HG02678 (cell line): ENCODE measurements around the gene NPC1.
"Not testable (repeated sequence)": the region's sequence is repeated elsewhere in the genome, so short reads cannot be mapped to it uniquely, and the experiment has no call there.

ENCODE experiments used
- ATAC-seq: cut with Tn5 transposase; IDR thresholded peaks from one replicate; pipeline ENCODE4 v1.9.1; 2021; ENCODE audit warnings: mild to moderate bottlenecking, moderate library complexity; ENCODE audit not compliant: unreplicated experiment

Gene NPC1

DNA sequence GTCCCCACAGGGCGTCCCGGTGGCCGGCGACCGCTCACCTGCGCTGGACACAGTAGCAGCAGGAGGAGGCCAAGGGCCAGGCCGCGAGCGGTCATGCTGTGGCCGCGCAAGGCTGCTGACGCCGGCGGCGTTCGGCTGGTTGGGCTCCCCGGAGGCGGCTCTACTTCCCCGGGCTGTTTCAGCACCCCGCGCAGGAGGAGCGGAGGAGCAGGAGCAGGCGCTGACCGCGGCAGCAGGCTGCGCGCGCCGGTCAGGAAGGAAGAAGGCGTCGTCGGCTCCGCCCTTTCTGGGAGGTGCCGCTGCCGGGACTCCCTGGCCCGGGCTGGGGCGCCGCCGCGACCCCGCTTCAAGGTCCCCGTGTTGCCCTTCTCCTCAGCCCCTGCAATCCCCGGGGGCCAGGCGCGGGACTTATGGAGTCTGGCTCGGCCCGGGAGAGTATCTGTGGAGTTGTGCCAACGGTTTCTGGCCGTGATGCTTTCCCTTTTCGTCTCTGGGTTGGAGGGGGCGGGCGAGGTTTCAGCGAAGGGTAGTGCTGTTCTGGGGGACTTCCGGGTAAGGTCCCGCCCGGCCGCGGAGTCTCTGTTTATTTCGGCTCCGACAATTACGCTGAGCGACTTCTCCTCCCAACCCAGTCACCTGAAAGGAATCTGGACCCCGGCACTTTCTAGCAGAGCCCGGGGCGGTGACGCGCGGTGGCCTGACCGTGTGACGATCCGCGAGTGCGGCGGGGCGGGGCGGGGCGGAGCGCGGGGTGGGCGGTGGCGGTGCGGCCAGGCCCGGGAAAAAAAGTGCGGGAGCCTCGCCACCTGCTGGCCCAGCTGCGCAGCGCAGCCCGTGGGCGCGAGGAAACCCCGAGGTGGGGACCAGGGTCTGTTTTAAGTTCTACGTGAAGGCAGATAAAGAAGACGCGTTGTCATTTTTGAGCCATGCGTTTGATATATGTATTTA lies at the start of gene NPC1:
Gene NPC1 (minus strand): TSS at position 258 of the 948 bp plus-strand sequence. CDS start 163 bp downstream, at position 95.
- peak; percentile 90 for ATAC-seq

GRCh38 chr18:23636071-23636399 lies 49.7 kb upstream of the NPC1 start:
- no peak for ATAC-seq

DNA sequence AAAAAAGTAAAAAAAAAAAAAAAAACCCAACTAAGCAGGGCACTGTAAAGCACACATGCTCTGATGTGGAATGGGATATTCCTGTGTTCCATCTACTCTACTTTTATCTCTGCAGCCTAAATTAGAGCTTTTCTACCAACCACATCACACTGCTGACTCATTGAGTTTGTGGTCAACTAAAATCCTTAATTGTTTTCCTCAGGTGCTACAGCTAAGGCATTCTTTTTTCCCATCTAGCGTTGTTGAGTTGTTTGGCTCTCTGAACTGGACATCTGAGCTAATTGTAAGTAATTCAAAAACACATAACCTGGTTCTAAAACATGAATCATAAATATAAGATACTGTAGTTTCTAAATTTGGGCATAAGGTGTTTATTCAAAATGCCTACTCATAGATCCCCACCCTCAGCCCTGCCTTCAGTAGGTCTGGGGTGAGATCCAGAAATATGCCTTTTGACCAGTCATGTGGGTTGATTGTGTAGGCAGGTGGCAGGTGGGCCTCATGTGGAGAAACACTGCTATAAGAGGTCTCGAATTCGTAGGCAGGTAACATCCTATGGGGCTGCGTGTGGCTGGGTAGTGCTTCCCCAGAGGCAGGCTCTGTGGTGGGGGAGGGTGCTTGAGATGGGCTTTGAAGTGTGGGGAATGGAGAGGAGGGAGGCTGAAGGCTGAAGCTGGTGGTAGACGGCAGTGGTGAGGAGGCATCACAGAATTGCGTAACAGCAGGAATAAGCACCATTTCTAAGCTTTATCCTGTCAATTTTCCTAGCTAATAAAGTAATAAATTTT lies 49.2 kb upstream of the NPC1 start:
- no peak for ATAC-seq

- ATAC-seq = no peak
Measured at GRCh38 chr18:23634692-23635091, 48.4 kb upstream of the NPC1 start.

- no peak for ATAC-seq
Measured at GRCh38 chr18:23632615-23633014, 46.3 kb upstream of the NPC1 start.

DNA sequence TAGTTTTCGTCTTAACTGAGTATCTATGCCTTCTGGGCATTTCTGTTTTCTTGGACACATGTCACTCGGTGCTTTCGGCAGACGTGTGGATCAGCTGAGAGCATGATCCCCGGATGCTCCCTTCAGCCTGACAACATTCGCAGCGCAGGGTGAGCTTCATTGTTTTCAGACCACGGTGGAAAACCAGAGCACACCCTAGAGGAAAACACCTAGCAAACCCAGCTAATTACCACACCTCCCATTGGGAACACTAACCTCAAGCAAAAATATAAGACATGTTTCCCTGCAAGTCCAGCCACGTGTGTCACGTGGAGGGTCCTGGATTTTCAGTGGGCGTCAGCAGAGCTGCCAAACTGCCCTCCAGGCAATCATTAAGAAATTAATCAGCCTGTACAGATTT lies 45.4 kb upstream of the NPC1 start:
- no peak for ATAC-seq

- ATAC-seq = no peak
Measured at GRCh38 chr18:23631312-23631711, 45.0 kb upstream of the NPC1 start.

DNA sequence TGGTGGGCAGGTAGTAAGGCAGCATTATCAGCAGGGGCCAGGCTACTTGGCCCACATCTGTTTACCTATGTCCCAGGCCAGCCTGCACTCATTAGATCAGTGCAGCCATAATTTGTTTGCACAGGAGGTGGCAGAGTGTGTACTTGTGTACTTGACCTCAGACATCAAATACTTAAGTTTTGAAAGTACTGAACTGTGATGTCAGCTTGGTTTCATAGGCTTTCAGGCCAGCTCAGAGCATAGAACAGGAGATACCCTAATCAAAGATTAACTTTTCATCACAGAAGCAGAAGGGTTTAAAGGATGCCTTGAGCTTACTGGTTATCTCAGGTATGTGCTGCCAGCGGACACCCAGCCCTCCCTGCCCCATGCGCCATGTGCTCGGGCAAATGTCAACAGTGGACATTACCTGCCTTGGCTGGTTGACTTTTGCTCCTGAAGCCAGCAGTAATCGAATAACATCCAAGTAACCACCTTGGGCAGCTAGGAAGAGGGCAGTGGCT lies 43.2 kb upstream of the NPC1 start:
- peak; percentile 98 for ATAC-seq

DNA sequence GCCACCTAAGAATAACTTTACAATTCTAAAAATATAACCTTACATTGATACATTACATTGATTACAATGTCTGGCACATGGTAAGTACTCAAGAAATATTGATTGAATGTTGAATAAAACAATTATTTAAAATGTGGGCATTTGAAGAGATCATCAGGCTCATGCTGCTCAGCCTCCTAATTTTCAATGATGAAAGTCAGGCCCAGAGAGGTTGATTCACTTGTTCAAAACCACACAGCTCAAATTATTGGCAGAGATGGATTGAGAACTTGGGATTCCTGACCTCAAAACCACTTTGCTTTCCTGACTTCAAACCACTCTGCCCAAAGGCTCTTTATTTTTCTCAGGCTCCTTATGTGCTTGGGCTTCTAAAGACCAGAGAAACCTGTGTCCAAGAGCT lies 41.7 kb upstream of the NPC1 start:
- ATAC-seq = no peak

DNA sequence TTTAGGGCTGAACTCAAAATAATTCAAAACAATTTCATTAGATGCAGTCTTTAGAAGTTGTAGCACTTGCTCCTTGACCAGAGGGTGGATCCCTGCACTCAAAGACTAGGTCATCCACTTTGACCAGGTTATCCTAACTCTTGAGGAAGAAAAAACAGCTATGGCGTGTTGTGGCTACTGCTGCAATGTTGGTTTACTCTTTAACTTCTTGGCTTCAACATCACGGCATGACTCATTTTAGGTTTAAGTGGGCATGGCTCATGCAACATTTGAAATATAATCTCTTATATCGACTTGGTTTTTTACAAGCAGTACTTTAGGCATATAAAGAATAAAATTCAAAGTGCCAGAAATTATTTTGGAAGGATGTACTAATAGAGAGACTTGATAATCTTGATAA lies 41.0 kb upstream of the NPC1 start:
- ATAC-seq = no peak

- no peak for ATAC-seq
Measured at GRCh38 chr18:23626451-23627279, 40.4 kb upstream of the NPC1 start.

DNA sequence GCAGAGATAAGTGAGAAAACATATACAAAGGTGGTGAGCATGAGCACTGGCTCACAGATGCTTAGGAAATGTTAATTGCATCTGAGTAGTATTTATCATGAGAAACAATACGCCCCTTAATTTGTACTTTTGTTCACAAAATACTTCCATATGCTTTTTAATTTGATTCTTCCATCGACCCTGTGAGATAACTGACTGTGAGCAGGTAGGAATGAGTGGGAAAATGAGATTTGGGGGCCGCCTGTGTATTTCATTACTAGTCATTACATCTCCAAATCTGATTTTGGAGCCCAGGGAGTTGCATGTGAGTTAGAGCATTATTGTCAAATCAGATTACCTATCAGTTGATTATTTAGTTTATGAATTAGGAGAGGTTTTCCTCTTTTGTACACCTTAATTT lies 36.7 kb upstream of the NPC1 start:
- no peak for ATAC-seq

GRCh38 chr18:23619388-23619881 lies 33.1 kb upstream of the NPC1 start:
- peak; percentile 26 for ATAC-seq

DNA sequence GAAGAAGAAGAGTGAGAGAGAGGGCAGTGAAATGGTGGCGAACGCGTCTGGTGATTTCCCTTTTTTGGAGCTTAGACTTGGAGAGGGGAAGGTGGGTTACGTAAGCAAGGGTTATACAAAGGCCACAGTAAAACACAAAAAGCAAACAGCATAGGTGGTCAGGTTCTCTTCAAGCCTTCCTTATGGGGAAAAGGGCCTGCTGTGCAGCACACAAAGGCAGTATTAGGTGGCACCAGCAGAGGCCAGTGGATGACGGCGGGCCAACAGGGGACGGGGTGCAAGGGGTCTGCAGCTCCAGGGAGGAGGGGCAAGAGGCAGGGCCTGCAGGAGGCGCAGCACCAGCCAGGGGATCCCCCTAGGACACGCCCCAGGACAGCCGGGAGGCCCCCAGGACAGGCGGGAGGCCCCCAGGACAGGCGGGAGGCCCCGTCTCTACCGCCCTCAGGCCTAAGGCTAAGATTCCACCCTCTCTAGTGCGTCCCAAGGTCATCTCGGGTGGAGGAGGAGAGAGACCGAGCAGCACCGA lies 32.6 kb upstream of the NPC1 start:
- ATAC-seq = peak; percentile 39

- peak; percentile 49 for ATAC-seq
Measured at GRCh38 chr18:23617412-23618014, 31.2 kb upstream of the NPC1 start.

DNA sequence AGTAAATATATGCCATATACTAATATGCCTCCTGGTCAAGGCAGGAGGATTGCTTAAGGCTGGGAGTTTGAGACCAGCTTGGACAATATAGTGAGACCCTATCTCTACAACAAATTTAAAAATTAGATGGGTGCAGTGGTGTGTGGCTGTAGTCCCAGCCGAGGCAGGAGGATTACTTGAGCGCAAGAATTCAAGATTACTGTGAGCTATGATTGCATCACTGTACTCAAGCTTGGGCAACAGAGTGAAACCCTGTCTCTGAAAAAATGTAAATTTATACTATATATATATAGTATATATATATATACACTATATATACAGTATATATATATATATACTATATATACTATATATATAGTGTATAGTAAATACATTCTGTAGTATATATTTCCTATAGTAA lies 30.0 kb upstream of the NPC1 start:
- no peak for ATAC-seq

GRCh38 chr18:23614891-23615290 lies 28.6 kb upstream of the NPC1 start:
- no peak for ATAC-seq

DNA sequence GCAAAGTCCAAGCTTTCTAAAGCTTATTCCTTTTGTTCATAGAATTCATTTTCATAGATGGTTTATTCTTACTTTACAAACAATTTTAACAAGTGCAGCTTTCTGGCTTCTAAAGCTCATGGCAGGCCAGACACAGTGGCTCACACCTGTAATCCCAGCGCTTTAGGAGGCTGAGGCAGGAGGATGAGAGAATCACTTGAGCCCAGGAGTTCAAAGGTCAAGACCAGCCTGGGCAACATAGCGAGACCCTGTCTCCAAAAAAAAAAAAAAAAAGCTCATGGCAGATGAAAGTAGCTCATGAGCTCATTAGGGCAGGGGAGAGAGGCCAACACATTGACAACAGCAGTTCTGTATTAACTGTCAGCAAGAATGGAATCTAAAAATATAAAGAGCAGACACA lies 28.1 kb upstream of the NPC1 start:
- ATAC-seq = no peak

DNA sequence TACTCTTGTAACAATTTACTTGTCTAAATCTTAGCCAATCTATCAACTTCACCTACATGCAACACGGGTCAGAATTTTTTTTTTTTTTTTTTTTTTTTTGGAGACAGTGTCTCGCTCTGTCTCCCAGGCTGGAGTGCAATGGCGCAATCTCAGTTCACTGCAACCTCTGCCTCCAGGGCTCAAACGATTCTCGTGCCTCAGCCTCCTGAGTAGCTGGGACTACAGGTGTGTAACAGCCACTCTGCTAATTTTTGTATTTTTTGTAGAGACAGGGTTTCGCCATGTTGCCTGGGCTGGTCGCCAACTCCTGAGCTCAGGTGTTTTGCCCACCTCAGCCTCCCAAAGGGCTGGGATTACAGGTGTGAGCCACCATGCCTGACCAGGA lies 26.8 kb upstream of the NPC1 start:
- ATAC-seq = not testable (repeated sequence)

DNA sequence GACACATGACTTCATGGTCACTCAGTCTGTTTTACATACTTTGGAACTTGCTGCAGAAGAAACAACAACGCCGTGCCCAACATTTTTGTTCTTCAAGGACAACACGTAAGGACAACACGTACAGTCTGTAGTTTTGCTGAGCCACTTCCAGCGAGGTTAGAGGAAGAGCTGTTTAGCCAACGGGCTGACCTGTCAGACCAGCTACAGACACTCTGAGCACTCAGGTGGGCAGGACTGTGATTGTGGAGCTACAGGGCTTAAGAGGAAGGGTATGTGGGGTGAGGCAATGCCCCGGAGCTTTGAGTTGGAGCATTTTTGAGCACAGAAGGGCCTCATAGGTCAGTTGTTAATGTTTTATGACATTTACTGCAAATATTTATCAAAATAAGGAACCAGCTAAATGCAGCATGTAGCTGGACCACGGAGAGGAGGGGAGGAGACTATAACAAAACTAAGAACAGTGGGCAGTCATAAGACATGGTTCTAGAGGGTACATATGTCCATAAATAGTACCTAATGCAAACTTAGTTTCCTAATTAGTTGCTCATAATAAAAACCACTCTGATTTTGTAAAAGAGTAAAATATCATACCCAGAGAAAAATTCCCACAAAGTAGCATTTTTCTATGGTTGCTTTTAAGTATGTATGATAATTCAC lies 26.3 kb upstream of the NPC1 start:
- ATAC-seq = peak; percentile 45
